ENCODE measurements around the gene ZBTB16.

ZBTB16 gene

GRCh38 chr11:114183044-114183511, 123.6 kb downstream of the ZBTB16 start:
- peak in 1 of 2 experiments; percentile 66 for DNase-seq (ENCODE audit: low read depth in 1 of 2, low spot score in 1 of 2)
- H3K27me3 ChIP-seq (ENCODE audit: insufficient read depth, poor library complexity, severe bottlenecking) = no peaks in the 10 kb centered on the region

GRCh38 chr11:114185436-114185835, 125.9 kb downstream of the ZBTB16 start:
- DNase-seq (ENCODE audit: low read depth in 1 of 2, low spot score in 1 of 2) = no peak
- Histone ChIP-seq H3K27ac (replicated peaks) (no peak overlapping the region), H3K27me3 (ENCODE audit: insufficient read depth, poor library complexity, severe bottlenecking) (no peaks in the 10 kb centered on the region), H3K4me3 (replicated peaks; ENCODE audit: insufficient read depth, low read length) (no peak overlapping the region)
- TF ChIP-seq SPI1 (IDR thresholded peaks at IDR 0.05; ENCODE audit: borderline replicate concordance, low read depth) (no peak), POLR2AphosphoS5 (IDR thresholded peaks at IDR 0.05; ENCODE audit: low read depth) (no peak), GABPA (IDR thresholded peaks at IDR 0.05; ENCODE audit: low read depth) (no peak), REST (IDR thresholded peaks at IDR 0.05; ENCODE audit: insufficient replicate concordance, low read depth) (no peak)
- TF ChIP-seq, protein P1, sequence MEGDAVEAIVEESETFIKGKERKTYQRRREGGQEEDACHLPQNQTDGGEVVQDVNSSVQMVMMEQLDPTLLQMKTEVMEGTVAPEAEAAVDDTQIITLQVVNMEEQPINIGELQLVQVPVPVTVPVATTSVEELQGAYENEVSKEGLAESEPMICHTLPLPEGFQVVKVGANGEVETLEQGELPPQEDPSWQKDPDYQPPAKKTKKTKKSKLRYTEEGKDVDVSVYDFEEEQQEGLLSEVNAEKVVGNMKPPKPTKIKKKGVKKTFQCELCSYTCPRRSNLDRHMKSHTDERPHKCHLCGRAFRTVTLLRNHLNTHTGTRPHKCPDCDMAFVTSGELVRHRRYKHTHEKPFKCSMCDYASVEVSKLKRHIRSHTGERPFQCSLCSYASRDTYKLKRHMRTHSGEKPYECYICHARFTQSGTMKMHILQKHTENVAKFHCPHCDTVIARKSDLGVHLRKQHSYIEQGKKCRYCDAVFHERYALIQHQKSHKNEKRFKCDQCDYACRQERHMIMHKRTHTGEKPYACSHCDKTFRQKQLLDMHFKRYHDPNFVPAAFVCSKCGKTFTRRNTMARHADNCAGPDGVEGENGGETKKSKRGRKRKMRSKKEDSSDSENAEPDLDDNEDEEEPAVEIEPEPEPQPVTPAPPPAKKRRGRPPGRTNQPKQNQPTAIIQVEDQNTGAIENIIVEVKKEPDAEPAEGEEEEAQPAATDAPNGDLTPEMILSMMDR (IDR thresholded peaks at IDR 0.05; ENCODE audit: insufficient read depth, low read length) = no peak

More at GRCh38 chr11:114183044-114183511, 123.6 kb downstream of the ZBTB16 start:
- peak overlapping the region; percentile 24 for H3K27ac ChIP-seq (replicated peaks)
- TF ChIP-seq SPI1 (IDR thresholded peaks at IDR 0.05; ENCODE audit: borderline replicate concordance, low read depth) = no peak
- TF ChIP-seq GABPA (IDR thresholded peaks at IDR 0.05; ENCODE audit: low read depth) = no peak
- peak; percentile 41 for TF ChIP-seq POLR2AphosphoS5 (IDR thresholded peaks at IDR 0.05; ENCODE audit: low read depth)
- H3K4me3 ChIP-seq (replicated peaks; ENCODE audit: insufficient read depth, low read length) = no peak overlapping the region

DNA sequence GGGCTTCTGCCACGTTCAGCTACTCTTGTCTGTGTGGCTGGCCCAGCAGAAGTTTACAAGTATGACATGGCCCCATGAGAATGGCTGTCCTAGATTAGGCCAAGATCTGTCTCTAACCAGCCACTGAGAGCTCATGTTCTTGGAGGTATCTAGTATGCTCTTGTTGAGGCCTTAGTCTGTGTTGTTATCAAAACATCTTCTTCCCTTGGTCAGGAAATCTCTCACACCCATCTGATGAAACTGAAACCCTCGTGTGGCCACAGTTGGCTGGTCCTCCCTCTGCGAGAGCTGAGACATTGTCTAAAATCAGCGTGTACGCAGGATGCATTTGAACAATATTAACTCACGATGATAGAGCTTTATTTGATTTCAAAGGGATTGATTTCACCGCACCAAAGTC, 127.7 kb downstream of the ZBTB16 start:
- Histone ChIP-seq H3K27me3 (ENCODE audit: insufficient read depth, poor library complexity, severe bottlenecking) (no peaks in the 10 kb centered on the region), H3K27ac (replicated peaks) (no peak overlapping the region), H3K4me3 (replicated peaks; ENCODE audit: insufficient read depth, low read length) (no peak overlapping the region)
- TF ChIP-seq SPI1 (IDR thresholded peaks at IDR 0.05; ENCODE audit: borderline replicate concordance, low read depth) (no peak), REST (IDR thresholded peaks at IDR 0.05; ENCODE audit: insufficient replicate concordance, low read depth) (no peak), GABPA (IDR thresholded peaks at IDR 0.05; ENCODE audit: low read depth) (no peak), POLR2AphosphoS5 (IDR thresholded peaks at IDR 0.05; ENCODE audit: low read depth) (no peak)
- TF ChIP-seq, protein P1 (IDR thresholded peaks at IDR 0.05; ENCODE audit: insufficient read depth, low read length) = no peak
- DNase-seq (ENCODE audit: low read depth in 1 of 2, low spot score in 1 of 2) = no peak

- no peaks in the 10 kb centered on the region for H3K27me3 ChIP-seq (ENCODE audit: insufficient read depth, poor library complexity, severe bottlenecking)
- H3K27ac ChIP-seq (replicated peaks) = no peak overlapping the region
- no peak overlapping the region for H3K4me3 ChIP-seq (replicated peaks; ENCODE audit: insufficient read depth, low read length)
- DNase-seq (ENCODE audit: low read depth in 1 of 2, low spot score in 1 of 2) = no peak
- TF ChIP-seq POLR2AphosphoS5 (IDR thresholded peaks at IDR 0.05; ENCODE audit: low read depth) = no peak
- no peak for TF ChIP-seq REST (IDR thresholded peaks at IDR 0.05; ENCODE audit: insufficient replicate concordance, low read depth)
- no peak for TF ChIP-seq SPI1 (IDR thresholded peaks at IDR 0.05; ENCODE audit: borderline replicate concordance, low read depth)
- TF ChIP-seq, protein P1 (IDR thresholded peaks at IDR 0.05; ENCODE audit: insufficient read depth, low read length) = no peak
Observed at GRCh38 chr11:114188851-114189570, 129.5 kb downstream of the ZBTB16 start.

Data from HL-60 (cell line).